HEK293 (cell line): ENCODE results near the gene RRP1.

Experiments used
- ZNF132 ChIP-seq: fragments of 450-650 bp; formaldehyde crosslinking; IDR thresholded peaks from 2 replicates; pipeline ENCODE4 v1.5.1; 2017; ENCODE audit warnings: missing biosample characterization, missing genetic modification characterization, borderline replicate concordance
- TF ChIP-seq, protein P1 (sequence below): fragments of 450-650 bp; formaldehyde crosslinking; IDR thresholded peaks from 2 replicates; pipeline ENCODE4 v1.5.1; 2016; ENCODE audit warnings: missing biosample characterization, missing genetic modification characterization
- TF ChIP-seq, protein P2 (sequence below): IDR thresholded peaks from 2 replicates; pipeline ENCODE4 v1.6.1; 2011; ENCODE audit warnings: mild to moderate bottlenecking, low read depth, low read length, borderline replicate concordance
- TF ChIP-seq, protein P3 (sequence below): fragments of 450-650 bp; formaldehyde crosslinking; IDR thresholded peaks from 2 replicates; pipeline ENCODE4 v1.5.1; 2016; ENCODE audit warnings: missing biosample characterization, missing genetic modification characterization, low read depth
- TF ChIP-seq, protein P4 (sequence below): fragments of 450-650 bp; formaldehyde crosslinking; IDR thresholded peaks from 2 replicates; pipeline ENCODE4 v1.5.1; 2016; ENCODE audit warnings: missing biosample characterization, missing genetic modification characterization

DNA sequence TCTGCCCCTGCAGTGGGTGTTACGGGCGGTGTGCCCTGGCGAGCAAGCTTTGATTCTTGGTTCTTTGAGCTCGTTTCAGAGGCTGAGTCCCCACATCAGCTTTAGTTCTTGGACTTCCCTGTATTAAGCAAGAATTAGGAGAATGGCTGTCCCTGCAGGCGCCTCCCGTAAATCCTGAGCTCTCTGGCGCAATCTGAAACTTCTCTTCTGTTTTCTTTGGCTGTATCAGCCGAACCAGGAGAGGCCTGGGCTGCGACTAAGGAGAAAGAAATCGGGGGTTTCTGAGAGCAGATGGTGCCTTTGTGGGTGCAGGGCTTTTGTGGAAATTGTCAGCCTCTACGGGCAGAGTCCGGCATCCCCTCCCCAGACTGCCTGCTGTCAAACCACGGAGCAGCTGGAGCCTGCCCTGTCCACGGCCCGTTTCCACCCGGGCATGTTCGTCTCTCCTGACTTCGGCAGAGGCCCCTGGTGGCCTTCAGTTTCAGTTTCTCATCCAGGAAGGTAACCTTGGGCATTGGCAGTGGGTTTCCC is 31.2 kb upstream of the RRP1 start:
- TF ChIP-seq, protein P1, sequence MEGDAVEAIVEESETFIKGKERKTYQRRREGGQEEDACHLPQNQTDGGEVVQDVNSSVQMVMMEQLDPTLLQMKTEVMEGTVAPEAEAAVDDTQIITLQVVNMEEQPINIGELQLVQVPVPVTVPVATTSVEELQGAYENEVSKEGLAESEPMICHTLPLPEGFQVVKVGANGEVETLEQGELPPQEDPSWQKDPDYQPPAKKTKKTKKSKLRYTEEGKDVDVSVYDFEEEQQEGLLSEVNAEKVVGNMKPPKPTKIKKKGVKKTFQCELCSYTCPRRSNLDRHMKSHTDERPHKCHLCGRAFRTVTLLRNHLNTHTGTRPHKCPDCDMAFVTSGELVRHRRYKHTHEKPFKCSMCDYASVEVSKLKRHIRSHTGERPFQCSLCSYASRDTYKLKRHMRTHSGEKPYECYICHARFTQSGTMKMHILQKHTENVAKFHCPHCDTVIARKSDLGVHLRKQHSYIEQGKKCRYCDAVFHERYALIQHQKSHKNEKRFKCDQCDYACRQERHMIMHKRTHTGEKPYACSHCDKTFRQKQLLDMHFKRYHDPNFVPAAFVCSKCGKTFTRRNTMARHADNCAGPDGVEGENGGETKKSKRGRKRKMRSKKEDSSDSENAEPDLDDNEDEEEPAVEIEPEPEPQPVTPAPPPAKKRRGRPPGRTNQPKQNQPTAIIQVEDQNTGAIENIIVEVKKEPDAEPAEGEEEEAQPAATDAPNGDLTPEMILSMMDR, result no peak
- TF ChIP-seq, protein P2, sequence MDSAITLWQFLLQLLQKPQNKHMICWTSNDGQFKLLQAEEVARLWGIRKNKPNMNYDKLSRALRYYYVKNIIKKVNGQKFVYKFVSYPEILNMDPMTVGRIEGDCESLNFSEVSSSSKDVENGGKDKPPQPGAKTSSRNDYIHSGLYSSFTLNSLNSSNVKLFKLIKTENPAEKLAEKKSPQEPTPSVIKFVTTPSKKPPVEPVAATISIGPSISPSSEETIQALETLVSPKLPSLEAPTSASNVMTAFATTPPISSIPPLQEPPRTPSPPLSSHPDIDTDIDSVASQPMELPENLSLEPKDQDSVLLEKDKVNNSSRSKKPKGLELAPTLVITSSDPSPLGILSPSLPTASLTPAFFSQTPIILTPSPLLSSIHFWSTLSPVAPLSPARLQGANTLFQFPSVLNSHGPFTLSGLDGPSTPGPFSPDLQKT, result no peak
- TF ChIP-seq, protein P3, sequence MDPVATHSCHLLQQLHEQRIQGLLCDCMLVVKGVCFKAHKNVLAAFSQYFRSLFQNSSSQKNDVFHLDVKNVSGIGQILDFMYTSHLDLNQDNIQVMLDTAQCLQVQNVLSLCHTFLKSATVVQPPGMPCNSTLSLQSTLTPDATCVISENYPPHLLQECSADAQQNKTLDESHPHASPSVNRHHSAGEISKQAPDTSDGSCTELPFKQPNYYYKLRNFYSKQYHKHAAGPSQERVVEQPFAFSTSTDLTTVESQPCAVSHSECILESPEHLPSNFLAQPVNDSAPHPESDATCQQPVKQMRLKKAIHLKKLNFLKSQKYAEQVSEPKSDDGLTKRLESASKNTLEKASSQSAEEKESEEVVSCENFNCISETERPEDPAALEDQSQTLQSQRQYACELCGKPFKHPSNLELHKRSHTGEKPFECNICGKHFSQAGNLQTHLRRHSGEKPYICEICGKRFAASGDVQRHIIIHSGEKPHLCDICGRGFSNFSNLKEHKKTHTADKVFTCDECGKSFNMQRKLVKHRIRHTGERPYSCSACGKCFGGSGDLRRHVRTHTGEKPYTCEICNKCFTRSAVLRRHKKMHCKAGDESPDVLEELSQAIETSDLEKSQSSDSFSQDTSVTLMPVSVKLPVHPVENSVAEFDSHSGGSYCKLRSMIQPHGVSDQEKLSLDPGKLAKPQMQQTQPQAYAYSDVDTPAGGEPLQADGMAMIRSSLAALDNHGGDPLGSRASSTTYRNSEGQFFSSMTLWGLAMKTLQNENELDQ (tag by site-specific recombination), result no peak
- TF ChIP-seq, protein P4, sequence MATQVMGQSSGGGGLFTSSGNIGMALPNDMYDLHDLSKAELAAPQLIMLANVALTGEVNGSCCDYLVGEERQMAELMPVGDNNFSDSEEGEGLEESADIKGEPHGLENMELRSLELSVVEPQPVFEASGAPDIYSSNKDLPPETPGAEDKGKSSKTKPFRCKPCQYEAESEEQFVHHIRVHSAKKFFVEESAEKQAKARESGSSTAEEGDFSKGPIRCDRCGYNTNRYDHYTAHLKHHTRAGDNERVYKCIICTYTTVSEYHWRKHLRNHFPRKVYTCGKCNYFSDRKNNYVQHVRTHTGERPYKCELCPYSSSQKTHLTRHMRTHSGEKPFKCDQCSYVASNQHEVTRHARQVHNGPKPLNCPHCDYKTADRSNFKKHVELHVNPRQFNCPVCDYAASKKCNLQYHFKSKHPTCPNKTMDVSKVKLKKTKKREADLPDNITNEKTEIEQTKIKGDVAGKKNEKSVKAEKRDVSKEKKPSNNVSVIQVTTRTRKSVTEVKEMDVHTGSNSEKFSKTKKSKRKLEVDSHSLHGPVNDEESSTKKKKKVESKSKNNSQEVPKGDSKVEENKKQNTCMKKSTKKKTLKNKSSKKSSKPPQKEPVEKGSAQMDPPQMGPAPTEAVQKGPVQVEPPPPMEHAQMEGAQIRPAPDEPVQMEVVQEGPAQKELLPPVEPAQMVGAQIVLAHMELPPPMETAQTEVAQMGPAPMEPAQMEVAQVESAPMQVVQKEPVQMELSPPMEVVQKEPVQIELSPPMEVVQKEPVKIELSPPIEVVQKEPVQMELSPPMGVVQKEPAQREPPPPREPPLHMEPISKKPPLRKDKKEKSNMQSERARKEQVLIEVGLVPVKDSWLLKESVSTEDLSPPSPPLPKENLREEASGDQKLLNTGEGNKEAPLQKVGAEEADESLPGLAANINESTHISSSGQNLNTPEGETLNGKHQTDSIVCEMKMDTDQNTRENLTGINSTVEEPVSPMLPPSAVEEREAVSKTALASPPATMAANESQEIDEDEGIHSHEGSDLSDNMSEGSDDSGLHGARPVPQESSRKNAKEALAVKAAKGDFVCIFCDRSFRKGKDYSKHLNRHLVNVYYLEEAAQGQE, result no peak
- TF ChIP-seq ZNF132 (tag by site-specific recombination), result no peak
